GM21737 (cell line): ENCODE data around the gene BCAT1.
"Not testable (repeated sequence)": the region's sequence is repeated elsewhere in the genome, so short reads cannot be mapped to it uniquely, and the experiment has no call there.

ENCODE experiments used
- ATAC-seq: cut with Tn5 transposase; IDR thresholded peaks from one replicate; pipeline ENCODE4 v1.9.1; 2021; ENCODE audit warnings: mild to moderate bottlenecking, moderate library complexity; ENCODE audit not compliant: unreplicated experiment

BCAT1 gene

GRCh38 chr12:24820872-24821271 lies 128.0 kb downstream of the BCAT1 start:
- no peak for ATAC-seq

- no peak for ATAC-seq
Observed at GRCh38 chr12:24818351-24818750, 130.6 kb downstream of the BCAT1 start.

GRCh38 chr12:24815114-24815423 lies 133.8 kb downstream of the BCAT1 start:
- peak; percentile 42 for ATAC-seq

GRCh38 chr12:24814379-24815113 lies 134.4 kb downstream of the BCAT1 start:
- ATAC-seq, result peak; percentile 74

GRCh38 chr12:24810378-24810777 lies 138.5 kb downstream of the BCAT1 start:
- no peak for ATAC-seq

- ATAC-seq, result not testable (repeated sequence)
Observed at GRCh38 chr12:24809306-24809705, 139.6 kb downstream of the BCAT1 start.

GRCh38 chr12:24808651-24809050 lies 140.2 kb downstream of the BCAT1 start:
- no peak for ATAC-seq

GRCh38 chr12:24806386-24806785 lies 142.5 kb downstream of the BCAT1 start:
- no peak for ATAC-seq

GRCh38 chr12:24803430-24804245 lies 145.3 kb downstream of the BCAT1 start:
- ATAC-seq, result no peak

GRCh38 chr12:24798335-24798734 lies 150.6 kb downstream of the BCAT1 start:
- peak; percentile 93 for ATAC-seq

- ATAC-seq, result peak; percentile 27
Observed at GRCh38 chr12:24797901-24798300, 151.0 kb downstream of the BCAT1 start.

GRCh38 chr12:24796876-24797275 lies 152.0 kb downstream of the BCAT1 start:
- no peak for ATAC-seq

GRCh38 chr12:24795699-24796347 lies 153.1 kb downstream of the BCAT1 start:
- ATAC-seq, result peak; percentile 45

GRCh38 chr12:24791622-24792021 lies 157.3 kb downstream of the BCAT1 start:
- ATAC-seq, result no peak

- ATAC-seq, result no peak
Observed at GRCh38 chr12:24788886-24789285, 160.0 kb downstream of the BCAT1 start.

GRCh38 chr12:24780697-24781368 lies 168.1 kb downstream of the BCAT1 start:
- no peak for ATAC-seq

GRCh38 chr12:24778486-24779304 lies 170.2 kb downstream of the BCAT1 start:
- peak; percentile 50 for ATAC-seq

GRCh38 chr12:24777359-24777758 lies 171.5 kb downstream of the BCAT1 start:
- no peak for ATAC-seq

GRCh38 chr12:24776861-24777260 lies 172.0 kb downstream of the BCAT1 start:
- no peak for ATAC-seq

- ATAC-seq, result no peak
Observed at GRCh38 chr12:24775073-24775472, 173.8 kb downstream of the BCAT1 start.
